GM12891 (cell line): ENCODE measurements around the gene KIAA1614.

Experiments used
- PAX5 ChIP-seq: IDR thresholded peaks from 2 replicates; pipeline ENCODE4 v1.6.1; 2011; ENCODE audit warnings: low read length, moderate library complexity, mild to moderate bottlenecking; ENCODE audit not compliant: insufficient read depth, severe bottlenecking
- POLR2A ChIP-seq: IDR thresholded peaks from 2 replicates; pipeline ENCODE4 v1.6.1; 2011; ENCODE audit warnings: low read depth, low read length, control low read depth
- POLR2AphosphoS5 ChIP-seq: IDR thresholded peaks from 2 replicates; pipeline ENCODE4 v1.6.1; 2011; ENCODE audit warnings: low read depth, low read length, control low read depth
- POU2F2 ChIP-seq: IDR thresholded peaks from 2 replicates; pipeline ENCODE4 v1.6.1; 2011; ENCODE audit warnings: low read depth, mild to moderate bottlenecking, control low read depth, low read length, moderate library complexity
- SPI1 ChIP-seq: IDR thresholded peaks from 2 replicates; pipeline ENCODE4 v1.6.1; 2011; ENCODE audit warnings: low read depth, low read length, control low read depth

GRCh38 chr1:180966744-180967536, 54.2 kb downstream of the KIAA1614 start:
- TF ChIP-seq POLR2AphosphoS5, result no peak
- TF ChIP-seq POLR2A, result no peak
- no peak for TF ChIP-seq POU2F2
- TF ChIP-seq PAX5, result no peak
- no peak for TF ChIP-seq SPI1
